ENCODE results near the gene SOCS6.
"Not testable (repeated sequence)": the region's sequence is repeated elsewhere in the genome, so short reads cannot be mapped to it uniquely, and the experiment has no call there.

The SOCS6 gene

GRCh38 chr18:70337139-70337972 is 48.5 kb downstream of the SOCS6 start:
- Histone ChIP-seq H3K36me3 (replicated peaks; ENCODE audit: low read depth, low read length) (peaks cover 64% of the 10 kb centered on the region), H3K27me3 (ENCODE audit: low read depth, low read length) (no peaks in the 10 kb centered on the region), H2AFZ (ENCODE audit: low read depth, low read length) (no peak overlapping the region), H3K4me3 (ENCODE audit: low read length) (no peak overlapping the region), H3K9me3 (ENCODE audit: insufficient read depth, low read length) (peaks cover 11% of the 10 kb centered on the region; the same call in 1 of the 2 replicates), H3K79me2 (ENCODE audit: low read length) (no peaks in the 10 kb centered on the region), H3K27ac (ENCODE audit: low read length) (no peak overlapping the region), H3K4me2 (ENCODE audit: low read length) (no peak overlapping the region), H3K9ac (ENCODE audit: low read length) (no peak overlapping the region), H4K20me1 (ENCODE audit: insufficient read depth, low read length) (no peaks in the 10 kb centered on the region), H3K4me1 (ENCODE audit: low read length) (no peaks in the 10 kb centered on the region)
- TF ChIP-seq EZH2phosphoT487 (IDR thresholded peaks at IDR 0.05; ENCODE audit: low read depth) = no peak

GRCh38 chr18:70338890-70339289 is 50.0 kb downstream of the SOCS6 start:
- Histone ChIP-seq H4K20me1 (ENCODE audit: insufficient read depth, low read length) (no peaks in the 10 kb centered on the region), H3K4me1 (ENCODE audit: low read length) (no peaks in the 10 kb centered on the region), H3K36me3 (replicated peaks; ENCODE audit: low read depth, low read length) (peaks cover 51% of the 10 kb centered on the region), H3K79me2 (ENCODE audit: low read length) (no peaks in the 10 kb centered on the region), H3K4me2 (ENCODE audit: low read length) (no peak overlapping the region), H3K4me3 (ENCODE audit: low read length) (no peak overlapping the region), H3K9ac (ENCODE audit: low read length) (no peak overlapping the region), H3K27ac (ENCODE audit: low read length) (no peak overlapping the region), H3K27me3 (ENCODE audit: low read depth, low read length) (no peaks in the 10 kb centered on the region), H2AFZ (ENCODE audit: low read depth, low read length) (no peak overlapping the region), H3K9me3 (ENCODE audit: insufficient read depth, low read length) (peaks cover 11% of the 10 kb centered on the region; the same call in 1 of the 2 replicates)
- TF ChIP-seq CTCF (IDR thresholded peaks at IDR 0.05; ENCODE audit: low read depth, low read length) (no peak), EZH2phosphoT487 (IDR thresholded peaks at IDR 0.05; ENCODE audit: low read depth) (no peak)

GRCh38 chr18:70339915-70340314 is 51.1 kb downstream of the SOCS6 start:
- no peaks in the 10 kb centered on the region for H3K27me3 ChIP-seq (ENCODE audit: low read depth, low read length)
- H3K9me3 ChIP-seq (ENCODE audit: insufficient read depth, low read length) = peaks cover 1% of the 10 kb centered on the region; the same call in 1 of the 2 replicates
- H3K9ac ChIP-seq (ENCODE audit: low read length) = no peak overlapping the region
- H3K4me1 ChIP-seq (ENCODE audit: low read length) = no peaks in the 10 kb centered on the region
- no peak overlapping the region for H3K4me3 ChIP-seq (ENCODE audit: low read length)
- H3K36me3 ChIP-seq (replicated peaks; ENCODE audit: low read depth, low read length) = peaks cover 42% of the 10 kb centered on the region
- H3K79me2 ChIP-seq (ENCODE audit: low read length) = no peaks in the 10 kb centered on the region
- no peak overlapping the region for H3K27ac ChIP-seq (ENCODE audit: low read length)
- H3K4me2 ChIP-seq (ENCODE audit: low read length) = no peak overlapping the region
- H4K20me1 ChIP-seq (ENCODE audit: insufficient read depth, low read length) = no peaks in the 10 kb centered on the region
- no peak overlapping the region for H2AFZ ChIP-seq (ENCODE audit: low read depth, low read length)
- TF ChIP-seq EZH2phosphoT487 (IDR thresholded peaks at IDR 0.05; ENCODE audit: low read depth) (no peak), CTCF (IDR thresholded peaks at IDR 0.05; ENCODE audit: low read depth, low read length) (no peak)

- H3K4me2 ChIP-seq (ENCODE audit: low read length) = not testable (repeated sequence)
These were observed 59.6 kb downstream of the SOCS6 start for GRCh38 chr18:70348481-70348880.

GRCh38 chr18:70349316-70349715 is 60.5 kb downstream of the SOCS6 start:
- Histone ChIP-seq H3K4me3 (ENCODE audit: low read length) (no peak overlapping the region), H3K79me2 (ENCODE audit: low read length) (no peaks in the 10 kb centered on the region), H4K20me1 (ENCODE audit: insufficient read depth, low read length) (no peaks in the 10 kb centered on the region), H3K9me3 (ENCODE audit: insufficient read depth, low read length) (no peaks in the 10 kb centered on the region), H3K27me3 (ENCODE audit: low read depth, low read length) (no peaks in the 10 kb centered on the region), H3K4me2 (ENCODE audit: low read length) (no peak overlapping the region), H2AFZ (ENCODE audit: low read depth, low read length) (no peak overlapping the region), H3K9ac (ENCODE audit: low read length) (no peak overlapping the region), H3K4me1 (ENCODE audit: low read length) (no peaks in the 10 kb centered on the region), H3K27ac (ENCODE audit: low read length) (no peak overlapping the region), H3K36me3 (replicated peaks; ENCODE audit: low read depth, low read length) (peaks cover 34% of the 10 kb centered on the region)
- no peak for TF ChIP-seq CTCF (IDR thresholded peaks at IDR 0.05; ENCODE audit: low read depth, low read length)
- TF ChIP-seq EZH2phosphoT487 (IDR thresholded peaks at IDR 0.05; ENCODE audit: low read depth) = no peak

More at GRCh38 chr18:70348481-70348880, 59.6 kb downstream of the SOCS6 start:
- not testable (repeated sequence) for H3K9me3 ChIP-seq (ENCODE audit: insufficient read depth, low read length); H4K20me1 ChIP-seq (ENCODE audit: insufficient read depth, low read length); H3K4me1 ChIP-seq (ENCODE audit: low read length); H3K27me3 ChIP-seq (ENCODE audit: low read depth, low read length); H3K27ac ChIP-seq (ENCODE audit: low read length); H3K9ac ChIP-seq (ENCODE audit: low read length); H3K79me2 ChIP-seq (ENCODE audit: low read length); H2AFZ ChIP-seq (ENCODE audit: low read depth, low read length); H3K4me3 ChIP-seq (ENCODE audit: low read length)
- peaks cover 31% of the 10 kb centered on the region for H3K36me3 ChIP-seq (replicated peaks; ENCODE audit: low read depth, low read length)

Data from OCI-LY3 (cell line).